Measurements from ENCODE around the gene DMTF1. TPM values are rescaled to one million over a fixed set of nuclear protein-coding genes. Genes with fewer than 3 reads are reported as not detected.
"Not testable (repeated sequence)": the region's sequence is repeated elsewhere in the genome, so short reads cannot be mapped to it uniquely, and the experiment has no call there.

DMTF1 gene
- polyA plus RNA-seq (ENCODE audit: insufficient read length in 3 of 3) = 100 to 1,000 TPM; 140 to 222 (median 176) TPM
- long read RNA-seq, donor 1, transcript DMTF1-229 (1 exons, 2,370 nt) = major isoform, 50 of 55 reads
- long read RNA-seq, donor 1, partial matches to known transcripts = 0 of 55 reads
- long read RNA-seq, donor 1, other reads (novel, unspliced or antisense) = 0 of 55 reads
- long read RNA-seq, donor 2, transcript DMTF1-229 (1 exons, 2,370 nt) = major isoform, 34 of 34 reads
- long read RNA-seq, donor 2, partial matches to known transcripts = 0 of 34 reads
- long read RNA-seq, donor 2, other reads (novel, unspliced or antisense) = 0 of 34 reads
- long read RNA-seq, donor 3, transcript DMTF1-229 (1 exons, 2,370 nt) = major isoform, 76 of 80 reads
- long read RNA-seq, donor 3, partial matches to known transcripts = 0 of 80 reads
- long read RNA-seq, donor 3, other reads (novel, unspliced or antisense) = 0 of 80 reads
- long read RNA-seq, donor 4, transcript DMTF1-229 (1 exons, 2,370 nt) = major isoform, 59 of 72 reads
- long read RNA-seq, donor 4, partial matches to known transcripts = 6 of 72 reads
- long read RNA-seq, donor 4, other reads (novel, unspliced or antisense) = 0 of 72 reads
- long read RNA-seq, donor 5 = 0 reads
- long read RNA-seq, donor 6, transcript DMTF1-229 (1 exons, 2,370 nt) = major isoform, 78 of 90 reads
- long read RNA-seq, donor 6, partial matches to known transcripts = 5 of 90 reads
- long read RNA-seq, donor 6, other reads (novel, unspliced or antisense) = 0 of 90 reads
- long read RNA-seq, donor 7, transcript DMTF1-229 (1 exons, 2,370 nt) = major isoform, 99 of 104 reads
- long read RNA-seq, donor 7, partial matches to known transcripts = 0 of 104 reads
- long read RNA-seq, donor 7, other reads (novel, unspliced or antisense) = 0 of 104 reads
- long read RNA-seq, donor 8 = 0 reads
- long read RNA-seq, donor 9, transcript DMTF1-229 (1 exons, 2,370 nt) = major isoform, 41 of 83 reads
- long read RNA-seq, donor 9, partial matches to known transcripts = 25 of 83 reads
- long read RNA-seq, donor 9, other reads (novel, unspliced or antisense) = 14 of 83 reads
- long read RNA-seq, donor 10, transcript DMTF1-229 (1 exons, 2,370 nt) = major isoform, 87 of 89 reads
- long read RNA-seq, donor 10, partial matches to known transcripts = 0 of 89 reads
- long read RNA-seq, donor 10, other reads (novel, unspliced or antisense) = 0 of 89 reads
- long read RNA-seq, donor 11, transcript DMTF1-229 (1 exons, 2,370 nt) = major isoform, 44 of 47 reads
- long read RNA-seq, donor 11, partial matches to known transcripts = 0 of 47 reads
- long read RNA-seq, donor 11, other reads (novel, unspliced or antisense) = 0 of 47 reads
- long read RNA-seq, donor 12, transcript DMTF1-229 (1 exons, 2,370 nt) = major isoform, 59 of 59 reads
- long read RNA-seq, donor 12, partial matches to known transcripts = 0 of 59 reads
- long read RNA-seq, donor 12, other reads (novel, unspliced or antisense) = 0 of 59 reads
- long read RNA-seq, donor 13 = 0 reads
- long read RNA-seq, donor 14, transcript DMTF1-229 (1 exons, 2,370 nt) = major isoform, 58 of 59 reads
- long read RNA-seq, donor 14, partial matches to known transcripts = 0 of 59 reads
- long read RNA-seq, donor 14, other reads (novel, unspliced or antisense) = 0 of 59 reads
- long read RNA-seq, donor 15, transcript DMTF1-229 (1 exons, 2,370 nt) = major isoform, 24 of 31 reads
- long read RNA-seq, donor 15, partial matches to known transcripts = 5 of 31 reads
- long read RNA-seq, donor 15, other reads (novel, unspliced or antisense) = 0 of 31 reads
- long read RNA-seq, donor 16, transcript DMTF1-229 (1 exons, 2,370 nt) = major isoform, 172 of 203 reads
- long read RNA-seq, donor 16, partial matches to known transcripts = 26 of 203 reads
- long read RNA-seq, donor 16, other reads (novel, unspliced or antisense) = 0 of 203 reads

GRCh38 chr7:87152112-87152896 lies at the start of gene DMTF1:
DMTF1 (plus strand) TSS chr7:87152453; CDS start chr7:87164942, 12,489 bp downstream.
- DNase-seq (ENCODE audit: extremely low read depth in 1 of 11, low read depth in 9 of 11, low spot score in 4 of 11) = peak; percentile 87 to 94 (median 91)

GRCh38 chr7:87105401-87105800 lies 46.9 kb upstream of the DMTF1 start:
- no peak for DNase-seq (ENCODE audit: extremely low read depth in 1 of 11, low read depth in 9 of 11, low spot score in 4 of 11)

- no peak for DNase-seq (ENCODE audit: extremely low read depth in 1 of 11, low read depth in 9 of 11, low spot score in 4 of 11)
Observed at GRCh38 chr7:87106974-87107612, 45.2 kb upstream of the DMTF1 start.

DNA sequence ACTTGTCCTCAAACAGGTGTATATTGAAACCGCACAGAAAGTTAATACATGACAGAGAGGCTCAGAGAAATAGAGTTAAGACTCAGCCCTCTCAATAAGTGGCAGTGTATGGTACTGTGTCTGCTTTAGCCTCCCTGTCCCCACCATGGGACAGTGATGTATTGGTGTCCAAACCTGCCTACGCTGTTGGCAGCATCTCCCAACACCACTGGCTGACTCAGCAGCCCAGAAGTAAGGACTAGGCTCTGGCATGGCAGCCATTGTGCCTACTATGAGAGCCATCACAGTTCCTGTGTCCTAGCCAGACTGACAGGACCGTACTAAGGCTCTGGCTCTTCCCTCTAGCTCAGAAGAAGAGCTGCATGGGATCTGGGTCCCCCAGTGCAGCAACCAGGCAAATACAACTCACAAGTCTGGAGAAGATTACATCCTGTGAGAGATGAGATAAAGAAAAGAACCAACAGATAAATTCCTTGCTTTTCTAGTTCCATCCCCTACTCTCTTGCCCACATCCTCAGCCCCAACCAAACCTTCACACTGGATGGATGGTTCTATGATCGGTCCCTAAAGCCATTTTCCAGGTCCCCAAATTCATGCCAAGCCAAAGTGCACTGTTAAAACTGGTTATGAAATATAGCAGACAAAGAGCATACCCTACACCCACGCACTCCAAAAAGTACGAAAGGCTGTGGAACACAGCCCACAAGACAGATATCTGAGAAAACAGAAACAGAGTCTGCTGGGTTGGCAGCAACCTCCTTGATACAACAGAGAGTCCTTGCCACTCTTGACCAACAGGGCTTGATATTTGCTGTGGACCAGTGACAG lies 44.1 kb upstream of the DMTF1 start:
- DNase-seq (ENCODE audit: extremely low read depth in 1 of 11, low read depth in 9 of 11, low spot score in 4 of 11) = no peak

DNA sequence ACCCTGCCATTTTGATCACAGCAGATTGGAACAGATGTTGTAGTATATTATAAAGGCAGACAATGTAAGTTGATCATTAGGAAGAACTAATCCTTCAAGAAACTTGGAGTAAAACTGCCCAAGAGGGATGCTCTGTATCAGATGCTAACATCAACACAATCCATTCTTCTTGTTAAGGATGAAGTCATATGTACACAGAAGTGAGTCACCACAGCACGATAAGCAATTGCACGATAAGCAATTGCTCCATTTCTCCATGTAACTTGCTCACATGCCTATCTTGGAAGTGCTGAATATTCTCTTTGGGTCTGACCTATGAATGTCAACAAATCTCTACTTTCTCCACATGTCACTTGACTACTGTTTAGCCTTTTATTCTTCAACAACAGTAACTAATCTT lies 41.5 kb upstream of the DMTF1 start:
- no peak for DNase-seq (ENCODE audit: extremely low read depth in 1 of 11, low read depth in 9 of 11, low spot score in 4 of 11)

DNA sequence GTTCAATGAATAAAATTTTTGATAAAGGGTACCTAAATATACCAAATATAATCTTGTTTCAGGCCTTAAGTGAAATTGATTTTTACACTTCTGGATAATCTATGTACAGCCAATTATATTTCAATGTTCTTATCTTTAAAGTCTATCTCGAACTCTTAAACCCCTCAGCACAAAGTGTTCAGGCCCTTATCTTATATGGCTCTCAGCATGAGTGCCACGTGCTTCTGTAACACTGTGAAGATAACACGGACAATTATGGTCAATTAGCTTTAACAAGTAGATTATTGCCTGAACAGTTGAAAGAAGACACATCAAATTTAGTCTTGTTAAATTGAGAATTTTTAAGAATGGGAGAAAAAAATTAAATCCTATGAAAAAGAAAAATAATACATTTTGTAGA lies 40.4 kb upstream of the DMTF1 start:
- DNase-seq (ENCODE audit: extremely low read depth in 1 of 11, low read depth in 9 of 11, low spot score in 4 of 11) = no peak

- DNase-seq (ENCODE audit: extremely low read depth in 1 of 11, low read depth in 9 of 11, low spot score in 4 of 11) = no peak
Observed at GRCh38 chr7:87113077-87113476, 39.2 kb upstream of the DMTF1 start.

DNA sequence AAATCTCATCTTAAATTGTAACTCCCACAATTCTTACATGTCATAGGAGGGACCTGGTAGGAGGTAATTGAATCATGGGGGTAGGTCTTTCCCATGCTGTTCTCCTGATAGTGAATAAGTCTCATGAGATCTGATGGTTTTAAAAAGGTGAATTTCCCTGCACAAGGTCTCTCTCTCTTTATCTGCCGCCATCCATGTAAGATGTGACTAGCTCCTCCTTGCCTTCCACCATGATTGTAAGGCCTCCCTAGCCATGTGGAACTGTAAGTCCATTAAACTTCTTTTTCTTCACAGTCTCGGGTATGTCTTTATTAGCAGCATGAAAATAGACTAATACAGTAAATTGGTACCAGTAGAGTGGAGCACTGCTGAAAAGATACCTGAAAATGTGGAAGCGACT lies 38.3 kb upstream of the DMTF1 start:
- not testable (repeated sequence) for DNase-seq (ENCODE audit: extremely low read depth in 1 of 11, low read depth in 9 of 11, low spot score in 4 of 11)

DNA sequence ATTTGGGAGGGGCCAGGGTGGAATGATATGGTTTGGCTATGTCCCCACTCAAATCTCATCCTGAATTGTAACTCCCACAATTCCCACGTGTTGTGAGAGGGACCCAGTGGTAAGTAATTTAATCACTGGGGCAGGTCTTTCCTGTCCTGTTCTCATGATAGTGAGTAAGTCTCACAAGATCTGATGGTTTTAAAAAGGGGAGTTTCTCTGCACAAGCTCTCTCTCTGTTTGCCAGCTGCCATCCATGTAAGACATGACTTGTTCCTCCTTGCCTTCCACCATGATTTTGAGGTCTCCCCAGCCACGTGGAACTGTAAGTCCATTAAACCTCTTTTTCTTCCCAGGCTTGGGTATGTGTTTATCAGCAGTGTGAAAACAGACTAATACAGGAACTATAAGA lies 36.5 kb upstream of the DMTF1 start:
- DNase-seq (ENCODE audit: extremely low read depth in 1 of 11, low read depth in 9 of 11, low spot score in 4 of 11) = not testable (repeated sequence)

- no peak for DNase-seq (ENCODE audit: extremely low read depth in 1 of 11, low read depth in 9 of 11, low spot score in 4 of 11)
Observed at GRCh38 chr7:87116315-87116714, 35.9 kb upstream of the DMTF1 start.

GRCh38 chr7:87119581-87119980 lies 32.7 kb upstream of the DMTF1 start:
- DNase-seq (ENCODE audit: extremely low read depth in 1 of 11, low read depth in 9 of 11, low spot score in 4 of 11) = no peak

DNA sequence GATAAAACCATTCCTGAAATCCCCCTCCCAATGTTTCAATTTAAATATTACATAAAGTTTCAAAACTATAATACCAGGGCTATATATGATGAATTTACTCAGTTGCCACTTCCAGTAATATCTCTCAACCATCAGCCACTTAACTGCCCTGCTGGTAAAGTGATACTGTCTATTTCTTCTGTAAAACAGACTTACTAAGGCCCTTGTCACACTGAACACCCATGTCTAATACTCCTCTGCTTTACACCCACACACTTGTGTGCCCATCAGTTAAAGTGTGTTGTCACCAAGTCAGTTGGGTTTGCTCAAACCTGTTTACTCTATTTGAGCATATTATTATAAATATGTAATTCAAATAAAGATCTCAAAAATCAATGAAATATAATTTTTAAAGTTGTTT lies 29.1 kb upstream of the DMTF1 start:
- DNase-seq (ENCODE audit: extremely low read depth in 1 of 11, low read depth in 9 of 11, low spot score in 4 of 11) = no peak

DNA sequence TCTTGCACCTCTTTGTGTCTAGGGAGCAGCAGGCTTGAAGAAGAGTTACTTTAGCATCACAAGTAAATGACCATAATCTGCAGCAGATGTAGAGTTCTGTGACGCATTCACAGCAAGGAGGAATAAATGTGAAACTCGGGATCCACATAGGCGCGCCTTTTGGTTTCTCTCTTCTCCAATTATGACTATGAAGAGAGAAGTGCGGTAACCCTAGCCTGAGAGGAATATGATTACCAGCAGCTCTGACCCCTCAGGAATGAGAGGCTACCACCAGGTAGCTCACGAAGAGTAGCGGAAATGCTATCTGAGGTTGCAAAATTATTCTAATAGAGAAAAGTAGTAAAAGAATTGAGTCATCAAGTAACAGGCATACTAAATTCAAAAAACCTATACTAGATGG lies 25.2 kb upstream of the DMTF1 start:
- no peak for DNase-seq (ENCODE audit: extremely low read depth in 1 of 11, low read depth in 9 of 11, low spot score in 4 of 11)

GRCh38 chr7:87128861-87129267 lies 23.4 kb upstream of the DMTF1 start:
- peak in 4 of 11 donors; percentile 29 to 70 (median 44) for DNase-seq (ENCODE audit: extremely low read depth in 1 of 11, low read depth in 9 of 11, low spot score in 4 of 11)

- no peak for DNase-seq (ENCODE audit: extremely low read depth in 1 of 11, low read depth in 9 of 11, low spot score in 4 of 11)
Observed at GRCh38 chr7:87129332-87129731, 22.9 kb upstream of the DMTF1 start.

- DNase-seq (ENCODE audit: extremely low read depth in 1 of 11, low read depth in 9 of 11, low spot score in 4 of 11) = no peak
Observed at GRCh38 chr7:87129848-87130247, 22.4 kb upstream of the DMTF1 start.
